ENCODE measurements around the gene ANKS3. TPM values are rescaled to one million over a fixed set of nuclear protein-coding genes. Genes with fewer than 3 reads are reported as not detected.

The ANKS3 gene
- total RNA-seq, 1 experiment from 2014 or later, result 27.2 TPM

DNA sequence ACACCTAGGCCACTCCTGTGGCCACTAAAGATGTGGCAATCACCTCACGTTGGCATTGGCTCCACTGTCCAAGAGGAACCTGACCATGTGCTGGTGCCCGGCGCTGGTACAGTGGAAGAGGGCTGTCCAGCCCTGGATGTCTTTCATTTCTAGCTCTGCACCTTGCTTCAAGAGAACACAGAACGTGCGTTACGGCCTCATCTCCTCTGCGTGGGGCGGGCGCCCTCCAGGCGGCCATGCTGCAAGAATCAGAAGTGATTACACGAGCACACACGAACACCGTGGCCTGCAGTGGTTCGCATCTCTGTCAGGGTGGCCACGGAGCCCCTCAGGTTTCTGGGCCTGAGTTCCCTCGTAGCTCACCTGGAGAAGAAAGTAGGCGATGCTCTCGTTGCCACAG, 7.5 kb downstream of the ANKS3 start:
- no peak for DNase-seq (ENCODE audit: low spot score)

DNA sequence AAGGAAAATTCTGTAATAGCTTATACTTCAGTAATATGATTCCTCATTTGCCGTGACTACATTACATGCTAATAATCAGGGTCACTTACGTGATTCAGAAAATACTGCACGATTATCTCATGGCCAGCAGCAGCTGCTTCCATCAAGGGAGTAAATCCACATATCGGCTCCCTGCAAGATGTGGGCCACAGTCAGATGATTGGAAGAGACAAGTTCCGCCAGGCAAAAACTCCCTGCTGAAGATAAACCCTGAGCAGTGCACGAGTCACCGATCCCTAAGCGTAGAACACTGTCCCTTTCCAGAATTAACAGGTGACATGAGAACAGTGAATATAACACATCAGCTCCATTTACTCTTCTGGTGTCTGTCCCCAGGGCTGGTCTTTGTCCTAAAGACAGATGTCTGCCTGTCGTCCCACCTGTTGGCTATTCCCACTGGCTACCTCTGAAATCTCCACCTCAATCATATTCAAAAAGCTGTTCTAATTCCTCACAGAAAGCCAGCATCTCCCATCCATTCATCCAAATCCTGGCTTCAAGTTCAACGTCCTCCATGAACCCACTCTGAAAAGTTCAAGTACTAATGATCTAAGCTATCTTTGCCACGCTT, 9.3 kb downstream of the ANKS3 start:
- no peak for DNase-seq (ENCODE audit: low spot score)

DNA sequence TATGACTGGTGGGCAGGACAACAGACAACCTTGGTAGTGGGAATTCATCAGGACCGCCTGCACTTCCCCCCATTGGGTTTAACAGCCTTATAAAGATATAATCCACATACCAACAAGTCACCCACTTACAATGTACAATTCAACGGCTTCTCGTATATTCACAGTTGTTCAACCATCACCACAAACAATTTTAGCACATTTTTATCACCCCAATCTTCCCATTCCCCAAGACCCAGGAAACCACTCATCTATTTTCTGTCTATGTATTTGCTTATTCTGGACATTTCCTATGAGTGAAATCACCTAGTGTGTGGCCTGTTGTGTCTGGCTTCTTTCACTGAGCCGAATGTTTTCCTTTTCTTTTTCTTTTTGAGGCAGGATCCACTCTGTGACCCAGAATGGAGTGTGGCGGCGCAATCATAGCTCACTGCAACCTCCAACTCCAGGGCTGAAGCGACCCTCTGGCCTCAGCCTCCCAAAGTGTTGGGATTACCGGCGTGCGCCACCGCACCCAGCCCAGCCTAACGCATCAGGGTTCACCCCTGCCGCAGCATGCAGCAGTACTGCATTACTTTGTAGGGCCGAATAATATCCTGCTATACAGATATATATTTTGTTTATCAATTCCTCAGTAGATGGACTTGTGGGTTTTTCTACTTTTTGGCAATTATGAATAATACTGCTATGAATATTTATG, 10.9 kb downstream of the ANKS3 start:
- no peak for DNase-seq (ENCODE audit: low spot score)

DNA sequence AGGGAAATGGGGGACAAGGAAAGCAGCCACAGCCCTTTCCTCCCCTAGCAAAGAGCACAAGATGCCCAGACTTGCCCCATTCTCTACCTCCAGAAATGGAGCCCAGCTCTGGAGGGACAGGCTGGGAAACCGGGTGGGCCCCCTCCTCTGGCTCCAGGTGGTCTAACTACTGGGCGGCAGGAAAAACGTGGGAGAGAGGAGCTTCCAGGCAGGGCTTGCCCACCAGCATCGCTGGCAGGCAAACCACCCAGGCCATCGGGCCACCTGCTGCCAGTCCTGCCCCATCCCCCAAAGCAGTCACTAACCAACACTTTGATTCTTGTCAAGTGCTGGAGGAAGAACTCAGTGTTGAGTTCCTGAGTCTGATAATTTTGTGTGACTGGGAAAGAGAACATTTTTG, 15.6 kb downstream of the ANKS3 start:
- DNase-seq (ENCODE audit: low spot score), result no peak

DNA sequence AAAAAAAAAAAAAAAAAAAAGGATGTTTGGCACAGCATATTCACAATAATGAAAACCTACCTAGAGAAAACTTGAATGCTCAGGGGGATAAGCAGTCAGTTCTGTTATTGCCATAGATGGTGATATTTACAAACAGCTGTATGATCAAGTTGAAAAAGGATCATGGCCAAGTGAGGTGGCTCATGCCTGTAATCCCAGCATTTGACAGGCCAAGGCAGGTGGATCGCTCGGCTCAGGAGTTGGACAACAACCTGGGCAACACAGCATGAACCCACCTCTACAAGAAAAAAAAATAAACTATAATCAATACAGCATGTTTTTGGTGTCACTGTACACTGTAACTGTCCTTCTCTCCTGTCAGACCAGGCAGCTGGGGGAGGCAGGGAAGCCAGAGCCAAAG, 19.1 kb downstream of the ANKS3 start:
- no peak for DNase-seq (ENCODE audit: low spot score)

DNA sequence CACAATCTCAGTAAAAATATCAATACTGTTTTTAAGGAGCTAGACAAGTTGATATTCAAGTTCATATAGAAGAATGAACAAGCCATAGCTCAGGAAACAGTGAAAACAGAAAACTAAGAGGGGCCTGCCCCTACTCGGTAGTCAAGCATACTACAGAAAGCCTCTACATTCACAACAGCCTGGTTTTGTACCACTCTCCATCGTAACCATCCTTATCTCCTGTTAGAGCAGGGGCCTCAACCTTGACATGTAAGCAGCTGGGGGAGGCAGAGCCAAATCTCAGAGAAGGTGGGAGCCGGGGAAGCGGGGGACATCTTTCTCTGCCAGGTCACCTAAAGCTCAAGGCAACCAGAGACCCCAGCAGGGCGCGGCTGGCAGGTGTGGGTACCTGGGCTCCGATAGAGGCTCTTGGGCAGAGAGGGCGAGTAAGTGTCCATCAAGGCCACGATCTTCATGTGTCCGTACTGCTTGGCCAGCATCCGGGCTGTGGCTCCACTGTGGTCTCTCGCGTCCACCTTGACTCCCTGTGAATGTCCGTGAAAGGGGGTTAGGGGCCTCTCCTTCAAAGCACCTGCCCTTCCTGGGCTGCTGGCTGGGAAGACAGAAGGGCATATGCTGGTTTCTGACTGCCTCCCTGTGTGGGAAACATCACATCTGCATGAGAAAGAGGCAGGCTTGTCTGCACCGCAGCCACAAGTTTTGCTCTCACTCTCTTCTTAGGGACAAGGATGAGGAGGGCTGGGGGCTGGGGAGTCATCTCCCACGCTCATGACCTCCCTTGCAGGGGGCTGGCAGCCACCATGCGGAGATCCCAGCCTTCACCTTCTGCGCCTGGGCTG, 20.2 kb downstream of the ANKS3 start:
- DNase-seq (ENCODE audit: low spot score), result no peak

DNA sequence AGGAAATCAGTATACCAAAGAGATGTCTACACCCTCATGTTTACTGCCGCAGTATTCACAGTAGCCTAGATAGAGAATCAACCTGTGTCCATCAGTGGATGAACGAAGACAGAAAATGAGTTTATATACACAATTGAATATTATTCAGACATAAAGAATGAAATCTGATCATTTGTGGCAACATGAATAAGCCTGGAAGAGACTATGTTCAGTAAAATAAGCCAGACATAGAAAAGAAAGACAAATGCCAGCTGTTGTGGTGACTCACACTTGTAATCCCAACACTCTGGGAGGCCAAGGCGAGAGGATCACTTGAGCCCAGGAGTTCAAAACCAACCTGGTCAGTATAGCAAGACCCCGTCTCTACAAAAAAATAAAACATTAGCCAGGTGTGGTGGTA, 24.6 kb downstream of the ANKS3 start:
- DNase-seq (ENCODE audit: low spot score), result no peak

DNA sequence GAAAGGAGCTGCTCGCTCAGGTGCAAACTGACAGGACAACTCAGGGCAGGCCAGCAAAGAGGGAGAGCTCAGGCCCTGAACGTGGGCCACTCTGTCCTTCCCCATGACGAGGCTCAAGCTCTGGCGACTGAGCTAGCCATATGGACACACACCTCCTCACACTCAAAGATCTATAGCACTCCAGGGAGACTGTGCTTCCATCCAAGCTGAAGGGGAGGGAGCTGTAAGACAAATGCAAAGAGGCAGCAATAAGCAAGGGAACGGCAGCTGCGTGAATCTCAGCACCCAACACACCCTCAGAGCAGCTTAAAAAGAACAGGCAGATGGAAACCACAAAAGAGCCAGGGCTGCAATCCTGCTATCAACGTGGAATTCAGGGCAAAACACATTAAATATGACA, 27.2 kb downstream of the ANKS3 start:
- no peak for DNase-seq (ENCODE audit: low spot score)

DNA sequence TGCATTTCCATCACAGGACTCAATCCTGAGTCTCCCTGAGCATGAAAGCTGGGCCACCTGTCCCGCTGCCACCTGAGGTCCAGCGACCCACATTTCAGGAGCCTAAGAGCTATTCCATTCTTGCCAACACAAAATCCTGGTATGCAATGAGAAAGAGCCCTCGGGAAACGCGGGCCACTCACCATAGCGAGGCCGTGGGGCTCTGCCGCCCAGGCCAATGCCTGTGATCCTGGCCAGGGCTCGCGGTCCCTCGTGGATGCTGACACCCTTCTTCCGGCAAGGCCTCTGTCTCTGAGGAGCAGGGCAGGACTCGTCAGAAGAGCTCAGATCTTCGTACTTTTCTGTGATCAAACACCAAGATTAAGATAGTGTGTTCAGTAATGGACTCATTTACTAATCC, 29.2 kb downstream of the ANKS3 start:
- no peak for DNase-seq (ENCODE audit: low spot score)

DNA sequence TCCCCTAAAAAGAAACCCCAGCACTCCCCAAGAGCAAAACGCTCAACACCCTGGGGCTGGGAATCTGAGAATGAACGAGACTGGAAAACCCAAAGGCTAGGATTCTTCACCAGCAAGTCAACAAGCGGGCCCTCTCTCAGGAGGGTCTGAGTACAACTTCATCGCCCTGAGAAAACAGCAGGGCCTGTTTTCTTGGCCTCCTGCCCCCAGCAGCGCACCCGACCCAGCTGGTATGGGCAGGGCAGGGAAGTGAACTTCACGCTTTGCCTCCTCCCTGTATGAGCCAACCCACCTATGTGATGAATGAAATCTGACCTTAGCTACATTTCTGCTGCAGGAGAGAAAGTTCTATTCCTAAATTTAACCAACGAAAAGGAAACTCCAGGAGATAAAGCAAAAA, 29.6 kb downstream of the ANKS3 start:
- no peak for DNase-seq (ENCODE audit: low spot score)

DNA sequence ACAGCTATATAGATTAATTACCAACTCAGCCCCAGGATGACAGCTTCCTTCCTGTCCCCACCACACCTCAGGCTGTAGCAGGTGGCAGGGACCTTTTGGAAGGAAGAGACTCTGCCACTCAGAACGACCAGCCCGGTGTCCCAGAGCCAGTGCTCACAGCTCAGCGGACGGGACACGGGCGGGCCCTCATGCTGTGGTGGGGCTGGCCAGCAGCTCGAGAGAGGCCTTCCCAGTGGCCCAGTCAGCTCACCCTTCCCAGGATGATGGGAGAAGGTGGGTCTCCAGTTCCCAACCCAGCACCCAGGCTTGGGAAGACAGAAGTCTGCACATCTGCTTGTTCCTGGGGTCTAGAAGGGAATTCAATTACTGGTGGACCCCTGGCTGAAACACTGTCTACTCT, 30.2 kb downstream of the ANKS3 start:
- DNase-seq (ENCODE audit: low spot score), result no peak

DNA sequence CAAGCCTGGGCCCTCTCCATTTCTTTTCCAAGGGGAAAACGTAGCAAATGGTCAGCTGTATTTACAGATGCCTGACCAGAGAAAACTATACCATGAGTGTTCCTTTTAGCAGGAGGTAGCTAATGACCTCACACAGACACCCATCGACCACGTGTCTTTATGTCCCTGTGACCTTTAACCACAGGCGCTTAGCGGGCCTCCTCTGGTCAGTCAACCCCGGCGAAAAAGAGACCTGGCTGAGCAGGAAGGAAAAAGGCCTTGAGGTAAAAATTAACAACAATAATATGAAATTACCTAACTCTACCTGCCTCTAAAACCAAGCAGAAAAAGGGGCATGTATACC, 31.6 kb downstream of the ANKS3 start:
- DNase-seq (ENCODE audit: low spot score), result no peak

DNA sequence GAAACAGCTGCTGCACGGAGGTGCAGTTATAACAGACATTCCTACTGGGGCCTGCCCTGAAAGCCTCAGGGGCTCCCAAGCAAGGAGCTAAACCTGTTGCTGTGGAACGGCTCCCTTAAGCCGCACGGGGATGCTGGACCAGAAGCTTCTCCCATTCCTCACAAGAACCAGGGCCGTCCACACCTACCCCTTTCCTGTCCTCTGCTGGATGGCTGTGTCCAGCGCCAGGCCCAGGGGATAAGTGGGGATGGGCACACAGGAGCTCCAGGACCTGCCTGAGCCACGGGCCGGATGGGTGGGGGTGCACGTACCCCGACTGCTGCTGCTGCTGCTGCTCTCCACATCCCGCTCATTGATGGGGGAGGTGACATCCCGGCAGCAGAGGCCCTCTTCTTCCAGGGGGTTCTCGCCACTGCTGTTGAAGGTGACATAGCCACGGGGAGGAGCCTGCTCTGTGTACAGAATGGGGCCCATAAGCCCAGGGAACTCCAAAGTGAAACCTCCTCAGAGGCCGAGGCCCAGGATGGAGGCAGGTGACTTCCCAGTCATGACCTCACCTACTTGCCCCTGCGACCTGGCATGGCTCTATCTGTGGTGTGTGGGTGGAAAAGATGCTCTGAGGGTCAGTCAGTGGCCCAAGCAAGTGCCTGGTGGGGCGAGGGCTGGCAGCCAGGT, 32.1 kb downstream of the ANKS3 start:
- DNase-seq (ENCODE audit: low spot score), result no peak

DNA sequence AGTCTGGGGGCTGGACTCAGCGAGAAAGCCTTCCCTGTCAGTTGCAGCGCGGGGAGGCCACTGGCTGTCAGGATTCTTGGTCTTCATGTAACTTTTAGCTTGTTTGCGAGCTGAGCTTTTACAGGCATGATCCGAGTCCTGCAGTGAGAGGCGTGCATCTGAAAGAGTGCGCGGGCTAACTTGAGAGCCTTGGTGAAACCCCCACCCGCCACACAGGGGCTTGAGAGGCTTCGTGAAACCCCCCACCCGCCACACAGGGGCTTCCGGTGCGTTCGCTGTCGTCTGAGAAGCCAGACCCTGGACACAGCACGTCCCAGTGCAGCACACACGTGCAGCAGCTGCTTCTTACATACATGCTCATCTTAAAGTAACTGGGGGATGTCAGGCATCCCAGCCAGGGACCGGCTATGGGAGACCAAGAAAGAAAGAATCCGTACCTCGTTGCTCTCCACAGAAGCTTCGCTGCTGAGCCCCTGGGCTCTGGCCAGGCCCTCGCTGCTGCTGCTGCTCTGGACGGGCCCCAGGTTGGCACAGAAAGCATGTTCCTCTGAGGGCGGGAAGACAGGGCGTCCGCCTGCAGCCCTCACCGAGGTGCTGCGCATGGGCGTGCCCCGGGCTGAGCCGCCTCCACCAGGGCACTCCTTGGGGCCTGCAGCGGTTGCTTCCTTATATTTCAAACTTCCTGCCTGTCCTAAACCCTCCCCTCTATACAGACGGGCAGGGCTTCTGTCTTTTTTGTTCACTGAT, 32.9 kb downstream of the ANKS3 start:
- DNase-seq (ENCODE audit: low spot score), result no peak

DNA sequence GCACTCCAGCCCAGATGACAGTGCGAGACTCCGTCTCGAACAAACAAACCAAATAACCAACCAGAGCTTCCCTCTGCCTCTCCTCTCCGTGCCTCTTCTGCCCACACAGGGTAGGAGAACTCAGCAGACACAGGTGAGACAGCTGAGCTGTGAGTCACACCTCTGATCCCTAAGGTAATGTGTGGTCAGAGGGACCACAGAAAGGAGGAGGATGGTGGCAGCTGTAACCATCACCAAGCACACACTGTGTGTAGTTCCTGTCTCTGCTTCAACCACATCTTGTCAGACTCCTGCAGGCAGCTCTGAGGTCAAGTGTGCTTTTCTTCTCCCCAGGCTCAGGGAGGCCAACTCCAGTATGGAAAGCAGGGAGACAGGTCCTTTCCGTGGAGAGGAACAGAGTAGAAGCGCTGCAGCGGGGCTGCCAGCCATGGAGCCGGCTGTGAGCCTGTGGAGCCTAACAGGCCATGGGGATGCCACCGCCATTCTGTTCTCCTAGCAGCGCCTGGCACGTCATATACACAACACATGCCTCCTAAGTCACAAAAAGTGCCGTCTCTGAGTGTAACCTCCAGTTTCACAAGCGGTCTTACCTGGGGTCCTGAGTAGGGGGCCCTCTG, 33.6 kb downstream of the ANKS3 start:
- DNase-seq (ENCODE audit: low spot score), result no peak

DNA sequence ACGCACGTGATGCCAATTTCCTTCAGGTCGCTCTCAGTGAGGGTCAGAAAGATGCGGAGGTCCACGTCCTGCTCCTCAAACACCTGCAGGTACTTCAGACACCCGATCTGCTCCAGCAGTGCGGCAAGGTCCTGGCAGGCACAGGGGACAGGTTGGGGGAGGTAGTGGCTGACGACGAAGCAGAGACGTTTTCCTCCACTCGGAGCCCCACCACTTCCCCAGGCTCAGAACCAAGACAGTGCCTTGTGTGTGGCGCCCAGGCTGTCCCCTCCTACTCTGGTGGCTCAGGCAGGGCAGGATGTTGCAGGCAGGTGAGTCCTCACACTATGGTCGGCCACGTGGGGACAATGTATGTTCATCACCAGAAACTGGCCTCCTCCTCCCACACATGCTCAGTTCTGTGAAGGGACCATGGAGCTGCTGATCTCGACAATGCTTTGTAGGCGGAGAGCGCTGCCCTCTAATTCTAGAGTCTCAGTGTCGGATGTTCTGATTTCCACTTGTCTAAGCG, 35.0 kb downstream of the ANKS3 start:
- no peak for DNase-seq (ENCODE audit: low spot score)

DNA sequence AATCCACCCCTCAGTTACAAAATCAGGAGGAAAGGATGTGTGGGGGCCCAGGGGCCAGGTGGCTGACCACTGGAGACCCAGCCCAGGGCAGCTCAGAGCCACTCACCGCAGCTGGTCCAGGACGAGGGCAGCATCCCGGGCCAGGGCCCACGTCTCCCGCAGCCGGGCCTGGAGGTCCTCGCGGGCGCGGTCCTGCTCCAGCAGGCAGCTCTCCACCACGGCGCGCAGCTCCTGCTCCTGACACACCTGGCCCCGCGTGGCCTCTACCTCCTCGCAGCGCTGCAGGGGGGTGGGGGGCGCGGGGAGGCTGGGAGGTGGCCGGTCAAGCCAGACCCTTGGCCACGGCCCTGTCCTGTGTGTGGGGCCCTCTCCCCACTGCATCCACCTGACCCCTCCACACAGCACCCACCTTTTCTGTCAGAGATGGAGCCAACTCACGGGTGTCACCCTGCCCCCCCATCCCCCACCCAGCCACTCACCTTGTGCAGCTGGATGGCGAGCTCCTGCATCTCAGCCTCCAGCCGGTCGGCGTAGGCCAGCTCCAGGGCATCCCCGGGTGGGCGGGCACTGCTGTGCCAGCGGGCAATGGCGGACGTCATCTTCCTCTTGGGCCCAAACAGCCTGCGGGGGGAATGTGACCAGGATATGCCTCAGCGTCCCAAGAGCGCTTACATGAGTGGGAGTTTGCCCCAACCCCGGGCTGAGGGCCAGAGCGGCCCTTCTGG, 35.6 kb downstream of the ANKS3 start:
- DNase-seq (ENCODE audit: low spot score), result no peak

DNA sequence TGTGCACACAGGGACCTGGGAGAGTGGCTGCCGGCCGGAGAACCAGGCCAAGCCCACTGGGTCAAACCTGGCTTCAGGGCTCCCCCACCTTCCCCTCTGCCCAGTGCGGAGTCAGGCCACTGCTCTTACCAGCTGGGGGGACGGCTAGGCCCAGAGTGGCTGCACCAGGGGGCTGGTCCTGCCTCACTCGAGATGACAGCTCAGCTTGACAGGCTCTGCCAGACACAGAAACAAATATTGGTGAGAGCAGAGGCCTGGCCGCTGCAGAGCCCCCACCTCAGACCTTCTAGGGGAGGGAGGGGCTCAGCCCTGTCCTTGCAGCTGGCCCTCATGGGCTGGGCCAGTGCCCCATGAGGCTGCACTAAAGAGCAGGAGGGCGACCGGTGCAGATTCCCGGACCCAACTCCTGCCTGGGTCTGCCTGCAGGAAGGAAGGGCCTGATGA, 36.2 kb downstream of the ANKS3 start:
- DNase-seq (ENCODE audit: low spot score), result no peak

DNA sequence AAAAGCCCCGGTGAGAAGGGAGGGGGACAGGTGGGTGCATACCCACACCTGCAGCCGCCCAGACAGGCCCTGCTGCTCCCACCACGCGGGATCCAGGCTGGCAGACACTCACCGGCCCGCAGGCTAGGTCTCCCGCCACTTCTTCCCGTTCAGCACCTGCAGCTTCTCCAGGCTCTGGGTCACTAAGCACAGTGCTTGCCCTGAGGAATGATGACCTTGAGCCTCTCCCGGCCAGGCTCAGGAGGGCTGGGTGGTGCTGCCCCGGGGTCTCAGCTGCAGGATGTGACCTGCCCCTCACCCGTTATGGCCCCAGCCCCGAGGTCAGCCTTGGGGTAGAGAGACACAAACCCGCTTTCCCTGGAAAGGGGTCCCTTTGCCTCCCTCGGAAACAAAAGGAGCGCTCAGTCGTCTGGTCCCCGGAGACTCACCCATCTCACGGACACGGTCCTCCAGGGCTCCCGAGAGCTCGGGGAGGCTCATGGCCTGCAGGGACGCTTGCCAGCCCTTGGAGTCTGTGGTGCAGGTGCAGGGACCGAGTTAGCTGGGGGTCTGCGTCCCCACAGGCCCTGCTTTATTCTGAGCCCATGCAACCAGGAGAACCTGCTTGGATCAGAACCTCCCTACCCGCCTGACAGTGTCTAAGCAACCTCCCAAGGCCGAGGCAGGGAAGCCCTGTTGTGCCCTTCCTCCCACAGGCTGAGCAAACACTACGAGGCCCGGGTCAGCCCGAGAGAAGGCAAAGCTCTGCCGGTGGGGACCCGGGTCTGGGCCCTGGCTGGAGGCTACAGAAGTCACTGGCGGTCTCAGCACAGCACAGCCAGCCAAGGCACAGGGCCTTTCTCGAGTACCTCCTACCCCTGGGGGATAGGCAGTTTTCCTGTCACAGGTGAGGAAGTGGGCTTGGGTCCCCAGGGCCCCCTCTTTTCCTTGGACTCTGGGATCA, 36.9 kb downstream of the ANKS3 start:
- no peak for DNase-seq (ENCODE audit: low spot score)
